Suprapubic skin (tissue), 3 donors: Measurements from ENCODE around the gene PKLR.

ENCODE experiments used
- EP300 ChIP-seq: sonication (generic); formaldehyde crosslinking; IDR thresholded peaks from one replicate; pipeline ENCODE4 v1.6.1; 2017; ENCODE audit warnings: antibody characterized with exemption
- TF ChIP-seq, protein P1 (sequence below), 2 donors: fragments of 200-600 bp in 1 of 2; fragments of 450-650 bp in 1 of 2; sonication (generic) in 1 of 2; IDR thresholded peaks; one replicate each; pipeline ENCODE4 v1.5.1; 2016 to 2019; ENCODE audit warnings: antibody characterized with exemption in 2 of 2, mild to moderate bottlenecking in 1 of 2, moderate library complexity in 1 of 2

DNA sequence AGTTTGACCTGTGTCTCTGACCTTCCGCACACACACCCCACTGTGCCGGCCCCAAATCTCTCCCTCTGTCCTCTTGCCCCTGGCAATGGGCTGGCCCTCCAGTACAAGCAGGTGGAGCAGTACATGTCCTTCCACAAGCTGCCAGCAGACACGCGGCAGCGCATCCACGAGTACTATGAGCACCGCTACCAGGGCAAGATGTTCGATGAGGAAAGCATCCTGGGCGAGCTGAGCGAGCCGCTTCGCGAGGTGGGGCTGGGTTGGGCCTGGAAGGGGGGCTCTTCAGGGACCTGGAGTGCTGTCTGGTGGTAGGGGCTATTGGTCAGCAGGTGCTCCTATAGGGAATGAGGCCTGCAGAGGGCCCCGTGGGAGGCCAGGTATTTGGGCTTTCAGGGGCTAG is 16.2 kb downstream of the PKLR start:
- TF ChIP-seq, protein P1, sequence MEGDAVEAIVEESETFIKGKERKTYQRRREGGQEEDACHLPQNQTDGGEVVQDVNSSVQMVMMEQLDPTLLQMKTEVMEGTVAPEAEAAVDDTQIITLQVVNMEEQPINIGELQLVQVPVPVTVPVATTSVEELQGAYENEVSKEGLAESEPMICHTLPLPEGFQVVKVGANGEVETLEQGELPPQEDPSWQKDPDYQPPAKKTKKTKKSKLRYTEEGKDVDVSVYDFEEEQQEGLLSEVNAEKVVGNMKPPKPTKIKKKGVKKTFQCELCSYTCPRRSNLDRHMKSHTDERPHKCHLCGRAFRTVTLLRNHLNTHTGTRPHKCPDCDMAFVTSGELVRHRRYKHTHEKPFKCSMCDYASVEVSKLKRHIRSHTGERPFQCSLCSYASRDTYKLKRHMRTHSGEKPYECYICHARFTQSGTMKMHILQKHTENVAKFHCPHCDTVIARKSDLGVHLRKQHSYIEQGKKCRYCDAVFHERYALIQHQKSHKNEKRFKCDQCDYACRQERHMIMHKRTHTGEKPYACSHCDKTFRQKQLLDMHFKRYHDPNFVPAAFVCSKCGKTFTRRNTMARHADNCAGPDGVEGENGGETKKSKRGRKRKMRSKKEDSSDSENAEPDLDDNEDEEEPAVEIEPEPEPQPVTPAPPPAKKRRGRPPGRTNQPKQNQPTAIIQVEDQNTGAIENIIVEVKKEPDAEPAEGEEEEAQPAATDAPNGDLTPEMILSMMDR (IDR thresholded peaks at IDR 0.05): no peak
- no peak for TF ChIP-seq EP300
